ENCODE data around the gene RPS19BP1.

GRCh38 chr22:39486951-39487825, 45.4 kb downstream of the RPS19BP1 start:
- TF ChIP-seq CTCF (IDR thresholded peaks at IDR 0.05) (no peak), POLR2A (IDR thresholded peaks at IDR 0.05) (no peak)
